ENCODE measurements around the gene HSD17B2.

- TF ChIP-seq CTCF (IDR thresholded peaks at IDR 0.05) = no peak
- no peak for TF ChIP-seq POLR2AphosphoS5 (IDR thresholded peaks at IDR 0.05)
Measured at GRCh38 chr16:82059983-82060421, 24.9 kb downstream of the HSD17B2 start.
